ENCODE data around the gene CNTNAP2. TPM values are rescaled to one million over a fixed set of nuclear protein-coding genes. Genes with fewer than 3 reads are reported as not detected.
A peak's percentile ranks its signal among the peaks of the same experiment; 100 is the strongest.

Gene CNTNAP2
- total RNA-seq, 1 experiment from 2014 or later = 64.5 TPM

DNA sequence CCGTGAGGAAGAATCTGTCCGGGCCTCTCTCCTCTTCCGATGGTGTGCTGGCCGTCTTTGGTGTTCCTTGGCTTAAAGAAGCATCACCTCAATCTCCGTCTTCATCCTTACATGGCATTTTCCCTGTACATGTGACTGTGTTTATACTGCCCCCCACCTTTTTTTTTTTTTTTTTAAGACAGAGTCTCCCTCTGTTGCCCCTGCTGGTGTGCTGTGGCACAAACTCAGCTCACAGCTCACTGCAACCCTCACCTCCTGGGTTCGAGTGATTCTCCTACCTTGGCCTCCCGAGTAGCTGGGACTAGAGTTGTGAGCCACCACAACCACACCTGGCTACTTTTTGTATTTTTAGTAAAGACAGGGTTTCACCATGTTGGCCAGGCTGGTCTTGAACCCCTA is 2352.1 kb downstream of the CNTNAP2 start:
- H3K23ac ChIP-seq (ENCODE audit: insufficient read length, low read depth, low read length) = no peak overlapping the region
- no peak overlapping the region for H2AFZ ChIP-seq (ENCODE audit: low read length)
- no peak overlapping the region for H3K56ac ChIP-seq (ENCODE audit: insufficient read length, low read depth, low read length)
- H2BK15ac ChIP-seq (ENCODE audit: low read depth, low read length) = no peak overlapping the region
- no peaks in the 10 kb centered on the region for H3K4me1 ChIP-seq (ENCODE audit: insufficient read depth, low read length)
- no peak overlapping the region for H3K14ac ChIP-seq (ENCODE audit: insufficient read depth, low read length)
- Mint-ChIP-seq H3K9me3 (no peaks in the 10 kb centered on the region; a peak in 1 of 5 replicates), H3K27ac (no peak overlapping the region), H3K4me1 (peaks cover 3 to 4% of the 10 kb centered on the region in 2 experiments; a peak in 3 of 4 replicates), H3K27me3 (ENCODE audit: low read depth) (no peaks in the 10 kb centered on the region; the same call in 1 of the 2 replicates), H3K36me3 (ENCODE audit: insufficient read depth in 1 of 3, low read depth in 3 of 3) (peaks cover 0 to 7% (median 0%) of the 10 kb centered on the region in 3 experiments; a peak in 2 of 7 replicates), H3K4me3 (no peak overlapping the region)
- H3K27me3 ChIP-seq (ENCODE audit: insufficient read depth, low read length) = no peaks in the 10 kb centered on the region
- H4K8ac ChIP-seq (replicated peaks; ENCODE audit: insufficient read length, low read depth, low read length) = no peak overlapping the region
- H4K91ac ChIP-seq (ENCODE audit: insufficient read length, low read depth, low read length) = no peak overlapping the region
- no peaks in the 10 kb centered on the region for H3K23me2 ChIP-seq (ENCODE audit: insufficient read length, low read depth, low read length, poor library complexity, severe bottlenecking)
- no peak overlapping the region for H3K4me2 ChIP-seq (ENCODE audit: insufficient read depth, insufficient read length, low read length)
- H3K79me1 ChIP-seq (ENCODE audit: insufficient read depth, low read depth, low read length, poor library complexity, severe bottlenecking) = no peaks in the 10 kb centered on the region
- no peaks in the 10 kb centered on the region for H3K79me2 ChIP-seq (ENCODE audit: insufficient read depth, low read length)
- H4K5ac ChIP-seq (ENCODE audit: insufficient read length, low read depth, low read length) = no peak overlapping the region
- no peak overlapping the region for H3K4ac ChIP-seq (ENCODE audit: low read depth, low read length)
- H3K18ac ChIP-seq (ENCODE audit: insufficient read length, low read depth, low read length) = no peak overlapping the region
- H2BK12ac ChIP-seq (ENCODE audit: insufficient read length, low read depth, low read length) = no peak overlapping the region
- TF ChIP-seq, protein P1, sequence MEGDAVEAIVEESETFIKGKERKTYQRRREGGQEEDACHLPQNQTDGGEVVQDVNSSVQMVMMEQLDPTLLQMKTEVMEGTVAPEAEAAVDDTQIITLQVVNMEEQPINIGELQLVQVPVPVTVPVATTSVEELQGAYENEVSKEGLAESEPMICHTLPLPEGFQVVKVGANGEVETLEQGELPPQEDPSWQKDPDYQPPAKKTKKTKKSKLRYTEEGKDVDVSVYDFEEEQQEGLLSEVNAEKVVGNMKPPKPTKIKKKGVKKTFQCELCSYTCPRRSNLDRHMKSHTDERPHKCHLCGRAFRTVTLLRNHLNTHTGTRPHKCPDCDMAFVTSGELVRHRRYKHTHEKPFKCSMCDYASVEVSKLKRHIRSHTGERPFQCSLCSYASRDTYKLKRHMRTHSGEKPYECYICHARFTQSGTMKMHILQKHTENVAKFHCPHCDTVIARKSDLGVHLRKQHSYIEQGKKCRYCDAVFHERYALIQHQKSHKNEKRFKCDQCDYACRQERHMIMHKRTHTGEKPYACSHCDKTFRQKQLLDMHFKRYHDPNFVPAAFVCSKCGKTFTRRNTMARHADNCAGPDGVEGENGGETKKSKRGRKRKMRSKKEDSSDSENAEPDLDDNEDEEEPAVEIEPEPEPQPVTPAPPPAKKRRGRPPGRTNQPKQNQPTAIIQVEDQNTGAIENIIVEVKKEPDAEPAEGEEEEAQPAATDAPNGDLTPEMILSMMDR (conservative IDR thresholded peaks at IDR 0.05) = peak; percentile 39; the same call in 2 of the 3 replicates
- H2BK5ac ChIP-seq (ENCODE audit: insufficient read length, low read length) = no peak overlapping the region
- no peak overlapping the region for H2BK120ac ChIP-seq (ENCODE audit: low read depth, low read length, poor library complexity, severe bottlenecking)
- no peak overlapping the region for H2BK20ac ChIP-seq (ENCODE audit: low read depth, low read length, poor library complexity, severe bottlenecking)
- H2AK5ac ChIP-seq (ENCODE audit: insufficient read length, low read length) = no peak overlapping the region
- H3K9ac ChIP-seq (ENCODE audit: extremely low read depth, insufficient read length, low read length) = no peak overlapping the region
- no peak overlapping the region for H3K27ac ChIP-seq (ENCODE audit: insufficient read length, low read depth, low read length)
- DNase-seq = no peak
- no peaks in the 10 kb centered on the region for H4K20me1 ChIP-seq (ENCODE audit: control insufficient read depth, insufficient read depth, insufficient read length)
- H3K9me3 ChIP-seq (ENCODE audit: control insufficient read depth, low read depth, low read length) = no peaks in the 10 kb centered on the region
- H3T11ph ChIP-seq (ENCODE audit: low read length) = no peak overlapping the region
- WGBS (ENCODE audit: extremely low coverage, insufficient read length, low lambda C conversion rate) = no CpG with 5 or more reads among the region's 7 CpGs

Small RNA genes lying within 50 kb of the gene (microRNA-seq; reads per million reads assigned to microRNA genes)
- gene MIR548F4 (ENCODE audit: borderline microRNAs expressed) = not detected
